ENCODE results near the gene HDGF.
A peak's percentile ranks its signal among the peaks of the same experiment; 100 is the strongest.

Gene HDGF

GRCh38 chr1:156706657-156707416 lies 44.6 kb downstream of the HDGF start:
- Histone ChIP-seq H3K9ac (ENCODE audit: low read length) (no peak overlapping the region), H3F3A (ENCODE audit: insufficient read depth, low read length) (no peaks in the 10 kb centered on the region), H3K9me3 (ENCODE audit: low read length) (no peaks in the 10 kb centered on the region), H2AFZ (ENCODE audit: low read length) (no peak overlapping the region), H3K36me3 (ENCODE audit: insufficient read depth, low read length) (no peaks in the 10 kb centered on the region), H3K4me1 (ENCODE audit: insufficient read depth, low read length, severe bottlenecking) (peaks cover 15% of the 10 kb centered on the region), H3K27ac (ENCODE audit: low read depth, low read length, poor library complexity, severe bottlenecking) (no peak overlapping the region), H4K20me1 (ENCODE audit: insufficient read depth, low read length) (no peaks in the 10 kb centered on the region), H3K9me2 (ENCODE audit: low read depth, low read length) (no peaks in the 10 kb centered on the region), H3K4me3 (ENCODE audit: low read depth, low read length, poor library complexity, severe bottlenecking) (peak overlapping the region; percentile 33), H3K79me2 (ENCODE audit: insufficient read depth, low read length) (no peaks in the 10 kb centered on the region), H3K4me2 (ENCODE audit: low read length) (peak overlapping the region; percentile 42), H3K27me3 (ENCODE audit: insufficient read depth, low read length) (peaks cover 11% of the 10 kb centered on the region; the same call in 1 of the 2 replicates)
- TF ChIP-seq CTCF (IDR thresholded peaks at IDR 0.05; ENCODE audit: low read length) (no peak), EZH2 (IDR thresholded peaks at IDR 0.05; ENCODE audit: borderline replicate concordance, low read length) (no peak)

GRCh38 chr1:156705918-156706656 lies 45.4 kb downstream of the HDGF start:
- Histone ChIP-seq H3K36me3 (ENCODE audit: insufficient read depth, low read length) (no peaks in the 10 kb centered on the region), H4K20me1 (ENCODE audit: insufficient read depth, low read length) (no peaks in the 10 kb centered on the region), H3K27ac (ENCODE audit: low read depth, low read length, poor library complexity, severe bottlenecking) (no peak overlapping the region), H3K79me2 (ENCODE audit: insufficient read depth, low read length) (no peaks in the 10 kb centered on the region), H3K9me2 (ENCODE audit: low read depth, low read length) (no peaks in the 10 kb centered on the region), H3K9ac (ENCODE audit: low read length) (no peak overlapping the region; the same call in 1 of the 2 replicates), H3K4me2 (ENCODE audit: low read length) (peak overlapping the region; percentile 42), H3K4me1 (ENCODE audit: insufficient read depth, low read length, severe bottlenecking) (peaks cover 15% of the 10 kb centered on the region), H3F3A (ENCODE audit: insufficient read depth, low read length) (no peaks in the 10 kb centered on the region), H3K4me3 (ENCODE audit: low read depth, low read length, poor library complexity, severe bottlenecking) (peak overlapping the region; percentile 33), H3K9me3 (ENCODE audit: low read length) (no peaks in the 10 kb centered on the region), H2AFZ (ENCODE audit: low read length) (no peak overlapping the region), H3K27me3 (ENCODE audit: insufficient read depth, low read length) (peaks cover 11% of the 10 kb centered on the region; the same call in 1 of the 2 replicates)
- TF ChIP-seq CTCF (IDR thresholded peaks at IDR 0.05; ENCODE audit: low read length) (peak; percentile 89), EZH2 (IDR thresholded peaks at IDR 0.05; ENCODE audit: borderline replicate concordance, low read length) (no peak)

DNA sequence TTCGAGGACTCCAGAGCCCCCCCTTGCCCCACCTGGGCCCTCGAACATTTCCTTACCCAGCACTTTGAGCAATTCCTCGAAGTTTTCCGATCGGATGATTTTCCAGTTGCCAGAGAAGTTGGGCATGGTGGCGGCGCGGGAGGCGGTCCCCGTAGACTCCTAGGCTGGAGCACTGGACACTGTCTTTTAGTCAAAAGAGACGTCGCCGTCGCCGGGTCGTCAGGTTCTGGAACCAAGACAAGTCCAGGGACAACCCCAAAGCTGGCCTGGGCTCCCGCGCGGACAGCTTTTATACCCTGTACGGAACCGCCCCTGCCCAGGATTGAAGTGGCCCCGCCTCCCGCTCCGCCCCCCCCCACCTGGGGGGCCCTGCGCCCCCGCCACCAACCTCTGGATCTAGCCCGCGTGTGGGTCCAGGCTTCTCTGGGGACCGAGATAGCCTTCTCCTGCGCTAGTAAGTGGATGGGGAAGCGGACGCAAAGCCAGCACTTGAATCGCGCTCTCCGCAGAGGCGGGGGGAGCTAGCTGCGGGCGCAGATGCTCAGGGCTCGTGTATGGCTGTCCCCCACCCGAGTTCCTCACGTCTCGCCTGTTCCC lies 46.1 kb downstream of the HDGF start, which contains the start of gene CRABP2:
TSS of gene CRABP2 (minus strand) at position 263 of the 597 bp plus-strand sequence. CDS start at position 126, 137 bp downstream.
- Histone ChIP-seq H3K4me3 (ENCODE audit: low read depth, low read length, poor library complexity, severe bottlenecking) (peak within 1 kb of the TSS; percentile 33), H4K20me1 (ENCODE audit: insufficient read depth, low read length) (no peaks in the 10 kb centered on the region), H3F3A (ENCODE audit: insufficient read depth, low read length) (no peaks in the 10 kb centered on the region), H3K9me2 (ENCODE audit: low read depth, low read length) (no peaks in the 10 kb centered on the region), H3K27ac (ENCODE audit: low read depth, low read length, poor library complexity, severe bottlenecking) (no peak within 1 kb of the TSS), H3K36me3 (ENCODE audit: insufficient read depth, low read length) (no peaks in the 10 kb centered on the region), H3K9ac (ENCODE audit: low read length) (no peak within 1 kb of the TSS; the same call in 1 of the 2 replicates), H3K9me3 (ENCODE audit: low read length) (no peaks in the 10 kb centered on the region), H3K4me1 (ENCODE audit: insufficient read depth, low read length, severe bottlenecking) (peaks cover 15% of the 10 kb centered on the region), H2AFZ (ENCODE audit: low read length) (no peak within 1 kb of the TSS), H3K79me2 (ENCODE audit: insufficient read depth, low read length) (no peaks in the 10 kb centered on the region), H3K27me3 (ENCODE audit: insufficient read depth, low read length) (peaks cover 11% of the 10 kb centered on the region; the same call in 1 of the 2 replicates), H3K4me2 (ENCODE audit: low read length) (peak within 1 kb of the TSS; percentile 42)
- TF ChIP-seq CTCF (IDR thresholded peaks at IDR 0.05; ENCODE audit: low read length) (no peak), EZH2 (IDR thresholded peaks at IDR 0.05; ENCODE audit: borderline replicate concordance, low read length) (no peak)
